ENCODE data around the gene IRAK2. TPM values are rescaled to one million over a fixed set of nuclear protein-coding genes. Genes with fewer than 3 reads are reported as not detected.

Gene IRAK2
- total and polyA plus RNA-seq, 2 of the 8 experiments (the other 6 are each of a cell fraction or from before 2014, with no cell fraction given) = 1.5 TPM

DNA sequence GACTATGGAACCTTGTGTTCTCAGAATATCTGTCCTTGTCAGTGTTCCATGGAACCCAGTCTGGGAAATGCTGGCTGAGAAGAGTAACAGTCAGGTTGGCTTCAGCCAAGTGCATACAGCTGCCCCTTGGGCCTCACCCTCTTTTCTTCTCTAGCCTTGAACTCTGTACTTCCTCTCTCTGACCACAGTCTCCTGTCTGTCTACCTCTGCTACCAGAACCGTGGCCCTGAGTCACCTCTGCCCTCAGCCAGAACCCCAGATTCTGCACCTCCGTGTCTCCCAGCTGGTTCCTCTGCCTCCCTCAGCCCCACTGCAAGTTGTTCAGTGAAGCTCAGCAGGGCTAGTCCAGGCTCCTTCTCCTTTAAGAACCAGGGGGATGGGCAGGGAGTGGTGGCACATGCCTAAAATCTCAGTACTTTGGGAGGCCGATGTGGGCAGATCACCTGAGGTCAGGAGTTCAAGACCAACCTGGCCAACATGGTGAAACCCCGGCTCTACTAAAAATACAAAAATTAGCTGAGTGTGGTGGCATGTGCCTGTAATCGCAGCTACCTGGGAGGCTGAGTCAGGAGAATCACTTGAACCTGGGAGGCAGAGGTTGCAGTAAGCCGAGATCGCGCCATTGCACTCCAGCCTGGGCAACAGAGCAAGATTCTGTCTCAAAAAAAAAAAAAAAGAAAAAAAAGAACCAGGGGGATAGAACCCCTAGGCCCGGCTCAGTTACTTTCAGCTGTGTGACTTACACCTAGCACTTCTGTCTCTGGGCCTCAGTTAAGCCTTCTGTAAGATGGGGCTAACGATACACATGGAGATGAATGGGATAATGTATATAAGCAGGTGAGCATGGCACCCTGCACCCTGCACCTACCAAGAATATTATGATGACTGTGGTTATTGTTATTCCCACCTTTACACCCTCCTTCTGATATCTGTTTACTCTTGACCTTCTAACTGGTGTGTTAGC, 59.2 kb downstream of the IRAK2 start:
- Histone ChIP-seq H3K27ac (ENCODE audit: low read depth, low read length) (no peak overlapping the region), H3K4ac (replicated peaks; ENCODE audit: insufficient read length, low read depth, low read length) (no peak overlapping the region), H3K56ac (replicated peaks; ENCODE audit: insufficient read length, low read depth, low read length) (no peak overlapping the region), H3K79me1 (ENCODE audit: low read depth, low read length) (no peaks in the 10 kb centered on the region), H3K14ac (ENCODE audit: insufficient read length) (no peak overlapping the region), H3K9ac (replicated peaks in 1 of 4; ENCODE audit: extremely low read depth in 1 of 4, low read depth in 3 of 4, low read length in 3 of 4) (no peak overlapping the region), H3K4me1 (replicated peaks in 1 of 4; ENCODE audit: control insufficient read depth in 3 of 4, insufficient read depth in 4 of 4, low read length in 3 of 4) (peaks cover 2 to 15% (median 8%) of the 10 kb centered on the region in 4 experiments), H2AK5ac (ENCODE audit: low read depth, low read length) (no peak overlapping the region), H4K91ac (replicated peaks; ENCODE audit: insufficient read length, low read length) (no peak overlapping the region), H3K27me3 (replicated peaks in 1 of 4; ENCODE audit: control insufficient read depth in 3 of 4, extremely low read depth in 1 of 4, insufficient read depth in 3 of 4, low read length in 3 of 4) (no peaks in the 10 kb centered on the region), H2BK120ac (replicated peaks; ENCODE audit: low read depth, low read length) (no peak overlapping the region), H2BK12ac (ENCODE audit: low read depth, low read length) (peak overlapping the region; percentile 29; the same call in 1 of the 2 replicates), H2AFZ (ENCODE audit: low read length) (no peak overlapping the region), H3K4me2 (ENCODE audit: insufficient read depth in 1 of 2, low read depth in 2 of 2, low read length in 2 of 2) (no peak overlapping the region), H3K18ac (ENCODE audit: extremely low read depth, low read length) (no peak overlapping the region), H4K20me1 (replicated peaks in 1 of 2; ENCODE audit: control insufficient read depth in 1 of 2, insufficient read depth in 2 of 2, low read length in 2 of 2) (no peaks in the 10 kb centered on the region), H2BK20ac (ENCODE audit: low read length) (peak overlapping the region; percentile 32; the same call in 1 of the 2 replicates), H3K79me2 (ENCODE audit: control insufficient read depth in 1 of 2, insufficient read depth in 2 of 2, low read length in 2 of 2) (no peaks in the 10 kb centered on the region), H3K9me3 (ENCODE audit: insufficient read depth in 2 of 2, low read depth in 1 of 2, low read length in 1 of 2) (no peaks in the 10 kb centered on the region), H2BK5ac (ENCODE audit: low read depth, low read length) (no peak overlapping the region; the same call in 1 of the 2 replicates), H4K5ac (ENCODE audit: insufficient read length, low read depth, low read length) (no peak overlapping the region), H3K23me2 (ENCODE audit: low read depth, low read length) (peaks cover 3% of the 10 kb centered on the region; the same call in 1 of the 2 replicates), H2BK15ac (ENCODE audit: low read length) (0 out of 2 replicates have a peak overlapping the region, but pooled peaks have one; percentile 81), H3K36me3 (ENCODE audit: control insufficient read depth in 2 of 4, insufficient read depth in 4 of 4, low read length in 3 of 4) (no peaks in the 10 kb centered on the region), H3K23ac (ENCODE audit: insufficient read length) (no peak overlapping the region), H3K4me3 (ENCODE audit: extremely low read depth in 1 of 4, insufficient read depth in 2 of 4, low read depth in 3 of 4, low read length in 4 of 4) (no peak overlapping the region), H4K8ac (ENCODE audit: extremely low read depth, insufficient read depth, low read length) (no peak overlapping the region)
- TF ChIP-seq TAF7 (optimal IDR thresholded peaks at IDR 0.05; ENCODE audit: borderline replicate concordance, low read depth, low read length) (no peak), RNF2 (IDR thresholded peaks at IDR 0.05; ENCODE audit: borderline replicate concordance, low read depth, low read length, missing control alignments, poor library complexity, severe bottlenecking) (no peak)
- 91% methylated on average over 10 of the region's 10 CpGs; no CpG with 5 or more reads in 1 of the 2 experiments for WGBS, 2 experiments (ENCODE audit: extremely low coverage in 1 of 2, insufficient coverage in 1 of 2, insufficient read length in 1 of 2, insufficient replicate concordance in 2 of 2, low coverage in 1 of 2, low lambda C conversion rate in 2 of 2, missing lambda C conversion rate in 1 of 2)
- DNase-seq (ENCODE audit: low read depth in 1 of 2, low spot score in 2 of 2) (no peak), FAIRE-seq (no peak)
- CTCF ChIA-PET (ENCODE audit: partially characterized antibody) = interaction anchor here (0.6 to 2.3 kb wide), 10 partner anchors 10 to 404 kb away, joined by 3 to 15 read pairs (median 4); no protein-coding TSS in a partner anchor
- POLR2A ChIA-PET (ENCODE audit: partially characterized antibody) = no interaction called here

Data from H1 (cell line).